Activated CD8-positive, alpha-beta T cell treated with anti-CD3 and anti-CD28 coated beads, Interleukin-2, amount 10 ng/mL, durations not matched to agents 7 days and 5 days (primary cell): Measurements from ENCODE around the gene MXD1. TPM values are rescaled to one million over a fixed set of nuclear protein-coding genes. Genes with fewer than 3 reads are reported as not detected.
"Not testable (repeated sequence)": the region's sequence is repeated elsewhere in the genome, so short reads cannot be mapped to it uniquely, and the experiment has no call there.

Experiments
- ATAC-seq: fragments of 150-1000 bp; cut with Tn5 transposase; one replicate; pipeline ENCODE4 v1.10.0; 2021; ENCODE audit warnings: moderate library complexity
- CTCF ChIA-PET: fragments of 350-600 bp; sonication (Branson Sonifier 250); formaldehyde crosslinking; loops from one replicate; lab custom pipeline; 2021; ENCODE audit warnings: antibody characterized with exemption; lab: Charles Lee
- POLR2A ChIA-PET: fragments of 350-600 bp; sonication (Branson Sonifier 250); formaldehyde crosslinking; loops from one replicate; lab custom pipeline; 2021; ENCODE audit warnings: antibody characterized with exemption; lab: Charles Lee
- DNase-seq: peaks from one replicate; pipeline ENCODE4 v3.0.0-alpha.2; 2020
- H3K27ac Mint-ChIP-seq: one replicate; pipeline ENCODE4 v1.8.0; 2021; ENCODE audit warnings: mild to moderate bottlenecking, mixed read lengths
- H3K27me3 Mint-ChIP-seq: one replicate; pipeline ENCODE4 v1.8.0; 2021; ENCODE audit warnings: low read depth, mixed read lengths
- H3K36me3 Mint-ChIP-seq: one replicate; pipeline ENCODE4 v1.8.0; 2021; ENCODE audit warnings: low read depth, mixed read lengths
- H3K4me1 Mint-ChIP-seq: one replicate; pipeline ENCODE4 v1.8.0; 2021; ENCODE audit warnings: low read depth, mixed read lengths
- H3K4me3 Mint-ChIP-seq: one replicate; pipeline ENCODE4 v1.8.0; 2021; ENCODE audit warnings: mild to moderate bottlenecking, mixed read lengths
- H3K9me3 Mint-ChIP-seq: one replicate; pipeline ENCODE4 v1.8.0; 2022; ENCODE audit warnings: mixed read lengths; ENCODE audit not compliant: insufficient read depth
- total RNA-seq, 2 experiments: library from RNA; stranded (reverse); gene quantifications; one replicate each; pipeline ENCODE4 v1.2.3, GENCODE V29; 2021

The MXD1 gene, protein sequence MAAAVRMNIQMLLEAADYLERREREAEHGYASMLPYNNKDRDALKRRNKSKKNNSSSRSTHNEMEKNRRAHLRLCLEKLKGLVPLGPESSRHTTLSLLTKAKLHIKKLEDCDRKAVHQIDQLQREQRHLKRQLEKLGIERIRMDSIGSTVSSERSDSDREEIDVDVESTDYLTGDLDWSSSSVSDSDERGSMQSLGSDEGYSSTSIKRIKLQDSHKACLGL
- total RNA-seq: 10 to 100 TPM in 1 of 2 experiments, 1 to 10 TPM in 1; 7.7 to 10.2 TPM

DNA sequence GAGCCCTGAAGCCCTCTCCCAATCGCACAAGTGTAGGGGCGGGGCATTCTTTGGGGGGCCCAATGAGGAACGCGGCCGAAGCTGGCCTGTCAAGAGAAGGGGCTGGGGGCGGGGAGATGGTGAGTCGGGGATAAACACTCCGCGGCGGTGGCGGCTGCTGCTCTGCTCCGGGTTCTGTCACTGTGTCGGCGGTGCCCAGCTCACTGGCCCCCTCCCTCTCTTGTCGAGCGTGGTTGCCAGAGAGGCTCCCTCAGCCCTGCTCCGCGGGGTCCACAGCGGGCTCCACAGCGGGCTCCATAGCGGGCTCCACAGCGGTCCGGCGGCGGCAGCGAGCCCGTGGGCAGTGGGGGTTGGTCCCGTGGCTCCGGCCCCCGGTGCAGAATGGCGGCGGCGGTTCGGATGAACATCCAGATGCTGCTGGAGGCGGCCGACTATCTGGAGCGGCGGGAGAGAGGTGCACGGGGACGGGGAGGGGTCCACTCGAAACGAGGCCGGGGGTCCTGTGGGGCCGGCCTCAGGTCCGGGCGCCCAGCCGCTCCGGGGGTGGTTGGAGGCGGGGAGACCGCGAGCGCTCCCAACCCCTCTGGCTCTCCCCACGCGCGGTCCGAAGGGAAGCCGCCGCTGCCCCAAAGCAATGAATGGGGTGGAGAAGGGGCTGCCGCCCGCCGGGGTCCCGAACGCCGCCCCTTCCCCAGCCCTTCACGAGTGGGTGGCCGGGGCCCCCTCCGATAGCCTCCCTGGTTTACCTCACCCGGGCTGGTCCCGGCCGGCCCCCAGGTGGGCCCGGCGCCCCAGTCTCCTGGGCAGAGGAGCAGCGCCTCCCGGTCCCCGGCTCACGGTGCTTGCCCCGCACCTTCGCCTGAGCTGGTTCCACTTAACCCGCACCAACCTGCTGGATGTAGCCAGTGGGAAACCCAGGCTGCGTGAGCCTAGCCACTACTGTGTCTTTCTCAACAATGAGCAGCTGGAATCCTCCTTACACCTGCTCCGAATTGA, at the start of gene MXD1:
TSS of gene MXD1 (plus strand) at position 160 of the 996 bp plus-strand sequence. CDS start at position 382, 222 bp downstream.
- Mint-ChIP-seq H3K4me1 (peaks cover 42% of the 10 kb centered on the region), H3K4me3 (peak within 1 kb of the TSS; percentile 84), H3K27ac (peak within 1 kb of the TSS; percentile 87), H3K27me3 (no peaks in the 10 kb centered on the region), H3K36me3 (peaks cover 26% of the 10 kb centered on the region), H3K9me3 (no peaks in the 10 kb centered on the region)
- ChIA-PET CTCF (interaction anchor here (0.6 to 6.5 kb wide), 33 partner anchors 8 to 388 kb away, joined by 3 to 142 read pairs (median 5); partner anchors contain the start of genes C2orf42, FAM136A, PCYOX1 and SNRNP27), POLR2A (interaction anchor here (0.6 to 4.2 kb wide), 33 partner anchors 9 to 378 kb away, joined by 3 to 44 read pairs (median 5); partner anchors contain the start of genes C2orf42, PCBP1, PCYOX1 and SNRNP27)
- ATAC-seq (no peak), DNase-seq (peak; percentile 30)

DNA sequence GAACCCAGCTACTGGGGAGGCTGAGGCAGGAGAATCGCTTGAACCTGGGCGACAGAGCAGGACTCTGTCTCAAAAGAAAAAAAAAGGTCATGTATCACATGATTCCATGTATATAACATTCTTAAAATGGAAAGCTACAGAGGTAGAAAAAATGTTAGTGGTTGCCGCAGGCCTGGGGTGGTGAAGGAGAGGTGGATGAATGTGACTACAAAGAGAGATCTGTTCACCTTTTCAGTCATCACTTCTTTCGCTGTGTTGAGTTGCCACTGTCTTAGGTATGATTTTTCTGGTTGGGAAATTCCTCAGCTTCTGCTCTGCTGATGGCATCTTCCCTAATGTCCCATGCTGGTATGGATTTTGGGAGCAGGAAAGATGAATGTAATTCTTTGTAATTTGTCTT, 26.5 kb upstream of the MXD1 start:
- no peak for DNase-seq
- no peak for ATAC-seq
- peaks cover 8% of the 10 kb centered on the region for H3K4me1 Mint-ChIP-seq
- no peaks in the 10 kb centered on the region for H3K27me3 Mint-ChIP-seq
- CTCF ChIA-PET: interaction anchor here (0.6 to 1.7 kb wide), 3 partner anchors 41 to 182 kb away, joined by 3 to 7 read pairs (median 3); no protein-coding TSS in a partner anchor
- POLR2A ChIA-PET: interaction anchor here (0.5 kb wide), 1 partner anchor 23 kb away, joined by 3 read pairs; no protein-coding TSS in a partner anchor
- no peak overlapping the region for H3K4me3 Mint-ChIP-seq
- no peaks in the 10 kb centered on the region for H3K9me3 Mint-ChIP-seq
- H3K36me3 Mint-ChIP-seq: peaks cover 2% of the 10 kb centered on the region
- no peak overlapping the region for H3K27ac Mint-ChIP-seq

DNA sequence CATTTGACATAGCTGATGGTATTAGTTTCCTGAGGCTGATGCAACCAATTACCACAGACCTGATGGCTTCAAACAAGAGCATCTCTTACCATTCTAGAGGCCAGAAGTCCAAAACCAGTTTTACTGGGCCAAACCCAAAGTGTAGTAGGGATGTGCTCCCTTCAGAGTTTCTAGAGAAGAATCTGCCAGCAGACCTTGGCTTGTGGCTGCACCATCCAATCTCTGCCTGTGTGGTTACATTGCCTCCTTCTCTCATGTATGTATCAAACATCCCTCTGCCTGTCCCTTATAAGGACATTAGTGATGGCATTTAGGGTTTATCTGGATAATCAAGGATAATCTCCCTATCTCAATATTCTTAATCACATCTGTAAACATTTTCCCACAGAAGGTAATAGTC, 25.6 kb upstream of the MXD1 start:
- CTCF ChIA-PET: interaction anchor here (0.7 to 1.7 kb wide), 2 partner anchors 182 to 337 kb away, joined by 3 read pairs; no protein-coding TSS in a partner anchor
- Mint-ChIP-seq H3K9me3 (no peaks in the 10 kb centered on the region), H3K4me3 (no peak overlapping the region), H3K4me1 (peaks cover 15% of the 10 kb centered on the region), H3K27me3 (no peaks in the 10 kb centered on the region), H3K27ac (no peak overlapping the region), H3K36me3 (peaks cover 4% of the 10 kb centered on the region)
- POLR2A ChIA-PET: no interaction called here
- ATAC-seq: no peak
- no peak for DNase-seq

DNA sequence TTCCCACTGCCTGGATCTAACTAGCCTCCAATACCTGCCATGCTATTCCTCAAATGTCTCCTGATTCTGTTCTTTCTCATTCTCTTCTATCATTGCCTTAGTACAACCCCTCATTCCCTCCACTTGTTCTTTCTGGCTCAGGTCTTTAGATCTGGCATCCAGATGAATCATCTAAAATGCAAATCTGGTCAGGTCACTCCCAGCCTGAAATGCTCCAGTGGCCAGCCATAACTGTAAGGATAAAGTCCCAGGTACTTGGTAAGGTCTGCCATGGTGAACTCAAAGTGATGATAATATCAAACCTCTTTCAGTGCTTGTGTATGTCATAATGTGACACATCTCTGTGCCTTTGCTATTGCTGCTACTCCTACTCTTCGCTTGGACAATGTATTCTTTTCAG, 24.0 kb upstream of the MXD1 start:
- Mint-ChIP-seq H3K27ac (no peak overlapping the region), H3K9me3 (no peaks in the 10 kb centered on the region), H3K4me1 (peaks cover 29% of the 10 kb centered on the region), H3K4me3 (no peak overlapping the region), H3K27me3 (no peaks in the 10 kb centered on the region), H3K36me3 (peaks cover 12% of the 10 kb centered on the region)
- ChIA-PET POLR2A (no interaction called here), CTCF (interaction anchor here (0.8 kb wide), 1 partner anchor 166 kb away, joined by 4 read pairs; no protein-coding TSS in a partner anchor)
- ATAC-seq: no peak
- DNase-seq: no peak

- peaks cover 38% of the 10 kb centered on the region for H3K4me1 Mint-ChIP-seq
- not testable (repeated sequence) for ATAC-seq, H3K9me3 Mint-ChIP-seq, H3K27me3 Mint-ChIP-seq, DNase-seq
- peak overlapping the region; percentile 98 for H3K4me3 Mint-ChIP-seq
- ChIA-PET POLR2A (interaction anchor here (0.6 to 2.3 kb wide), 7 partner anchors 64 to 1104 kb away, joined by 4 to 8 read pairs (median 4); partner anchors contain the start of gene C2orf42), CTCF (interaction anchor here (0.8 to 3.7 kb wide), 8 partner anchors 9 to 251 kb away, joined by 3 to 20 read pairs (median 4); partner anchors contain the start of gene MXD1)
- H3K27ac Mint-ChIP-seq: peak overlapping the region; percentile 95
- peaks cover 27% of the 10 kb centered on the region for H3K36me3 Mint-ChIP-seq
Observed at GRCh38 chr2:69892838-69893424, 22.0 kb upstream of the MXD1 start.

DNA sequence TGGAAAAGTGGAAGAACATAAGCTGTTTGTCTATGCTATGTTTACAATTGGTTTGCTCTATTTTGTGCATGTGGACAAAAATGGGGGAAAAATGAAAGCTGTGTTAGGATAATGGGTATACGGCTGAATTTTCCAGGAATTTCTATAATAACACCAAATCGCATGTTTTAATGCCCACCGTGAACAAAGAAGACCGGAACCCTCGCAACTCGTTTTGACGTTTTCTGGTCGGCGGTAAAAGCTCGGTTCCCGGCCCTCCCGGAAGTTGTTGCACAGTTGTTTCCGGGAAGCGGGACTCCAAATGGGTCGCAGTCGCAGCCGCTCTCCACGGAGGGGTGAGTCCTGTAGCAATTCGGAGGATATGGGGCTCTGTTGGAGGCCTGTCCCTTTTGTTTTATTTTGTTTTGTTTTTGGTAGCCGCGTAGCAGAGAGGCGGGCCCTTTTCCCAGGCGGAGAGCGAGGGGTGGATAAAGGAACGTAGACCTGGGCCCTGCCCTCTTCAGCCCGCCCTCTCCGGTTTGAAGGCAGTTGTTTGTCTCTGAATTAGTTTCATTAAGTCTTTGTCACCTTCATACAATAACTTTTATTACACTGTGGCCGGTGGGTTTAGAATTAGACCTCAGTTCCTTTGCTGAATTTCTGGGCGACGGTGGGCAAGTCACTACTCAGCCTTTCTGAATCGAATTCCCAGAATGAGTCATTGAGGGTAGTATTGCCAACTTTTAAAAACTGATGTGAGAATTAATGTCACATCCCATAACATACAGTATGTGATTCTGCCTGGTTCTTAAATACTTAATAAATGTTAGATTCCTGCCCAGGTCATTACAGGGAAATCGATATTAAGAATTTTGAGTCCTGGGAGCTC, 21.0 kb upstream of the MXD1 start, which contains the start of gene SNRNP27:
TSS of gene SNRNP27 (plus strand) at position 273 of the 868 bp plus-strand sequence. CDS start at position 302, 29 bp downstream.
- Mint-ChIP-seq H3K27ac (peak within 1 kb of the TSS; percentile 95), H3K4me3 (peak within 1 kb of the TSS; percentile 98), H3K36me3 (peaks cover 32% of the 10 kb centered on the region), H3K27me3 (no peaks in the 10 kb centered on the region), H3K4me1 (peaks cover 42% of the 10 kb centered on the region), H3K9me3 (no peaks in the 10 kb centered on the region)
- POLR2A ChIA-PET: interaction anchor here (0.6 to 2.3 kb wide), 8 partner anchors 21 to 400 kb away, joined by 3 to 8 read pairs (median 4); partner anchors contain the start of genes C2orf42 and MXD1
- peak; percentile 95 for ATAC-seq
- CTCF ChIA-PET: interaction anchor here (0.8 to 3.7 kb wide), 11 partner anchors 14 to 250 kb away, joined by 3 to 20 read pairs (median 4); partner anchors contain the start of gene MXD1
- peak; percentile 87 for DNase-seq

GRCh38 chr2:69894737-69895136, 20.2 kb upstream of the MXD1 start:
- POLR2A ChIA-PET: interaction anchor here (1.2 to 2.3 kb wide), 5 partner anchors 20 to 296 kb away, joined by 4 to 8 read pairs (median 5); partner anchors contain the start of genes C2orf42 and MXD1
- H3K36me3 Mint-ChIP-seq: peaks cover 35% of the 10 kb centered on the region
- H3K4me1 Mint-ChIP-seq: peaks cover 42% of the 10 kb centered on the region
- DNase-seq, H3K27me3 Mint-ChIP-seq, H3K9me3 Mint-ChIP-seq, ATAC-seq: not testable (repeated sequence)
- peak overlapping the region; percentile 15 for H3K27ac Mint-ChIP-seq
- CTCF ChIA-PET: interaction anchor here (1.4 to 3.7 kb wide), 6 partner anchors 13 to 248 kb away, joined by 4 to 20 read pairs (median 4); partner anchors contain the start of gene MXD1
- H3K4me3 Mint-ChIP-seq: peak overlapping the region; percentile 98

DNA sequence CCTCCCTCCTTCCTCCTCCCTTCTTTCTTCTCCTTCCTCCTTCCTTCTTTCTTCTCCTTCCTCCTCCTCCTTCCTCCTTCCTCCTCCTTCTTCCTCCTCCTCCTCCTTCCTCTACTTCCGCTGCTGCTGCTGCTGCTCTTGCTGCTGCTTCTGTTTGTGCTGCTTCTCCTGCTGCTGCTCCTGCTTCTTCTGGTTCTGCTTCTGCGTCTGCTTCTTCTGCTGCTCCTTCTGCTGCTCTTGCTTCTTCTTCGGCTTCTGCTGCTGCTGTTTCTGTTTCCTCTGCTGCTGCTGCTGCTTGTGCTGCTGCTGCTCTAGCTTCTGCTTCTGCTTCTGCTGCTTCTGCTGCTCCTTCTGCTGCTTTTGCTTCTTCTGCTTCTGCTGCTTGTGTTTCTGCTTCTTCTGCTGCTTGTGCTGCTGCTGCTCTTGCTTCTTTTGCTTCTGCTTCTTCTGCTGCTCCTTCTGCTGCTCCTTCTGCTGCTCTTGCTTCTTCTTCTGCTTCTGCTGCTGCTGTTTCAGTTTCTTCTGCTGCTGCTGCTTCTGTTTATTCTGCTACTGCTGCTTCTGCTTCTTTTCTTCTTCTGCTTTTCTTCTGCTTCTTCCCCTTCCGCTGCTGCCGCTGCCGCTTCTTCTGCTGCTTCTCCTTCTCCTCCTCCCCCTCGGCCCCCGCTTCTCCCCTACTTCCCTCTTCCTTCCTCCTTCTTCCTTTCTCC, 12.5 kb upstream of the MXD1 start:
- Mint-ChIP-seq H3K27ac (peak overlapping the region; percentile 90), H3K4me1 (peaks cover 41% of the 10 kb centered on the region), H3K27me3 (no peaks in the 10 kb centered on the region), H3K4me3 (peak overlapping the region; percentile 68), H3K9me3 (no peaks in the 10 kb centered on the region), H3K36me3 (peaks cover 64% of the 10 kb centered on the region)
- peak; percentile 32 for DNase-seq
- ChIA-PET CTCF (interaction anchor here (0.7 to 3.6 kb wide), 11 partner anchors 8 to 400 kb away, joined by 3 to 13 read pairs (median 3); partner anchors contain the start of genes C2orf42 and MXD1), POLR2A (interaction anchor here (0.7 to 2.2 kb wide), 3 partner anchors 12 to 391 kb away, joined by 4 to 8 read pairs (median 7); partner anchors contain the start of genes MXD1 and SNRPG)
- peak; percentile 62 for ATAC-seq

DNA sequence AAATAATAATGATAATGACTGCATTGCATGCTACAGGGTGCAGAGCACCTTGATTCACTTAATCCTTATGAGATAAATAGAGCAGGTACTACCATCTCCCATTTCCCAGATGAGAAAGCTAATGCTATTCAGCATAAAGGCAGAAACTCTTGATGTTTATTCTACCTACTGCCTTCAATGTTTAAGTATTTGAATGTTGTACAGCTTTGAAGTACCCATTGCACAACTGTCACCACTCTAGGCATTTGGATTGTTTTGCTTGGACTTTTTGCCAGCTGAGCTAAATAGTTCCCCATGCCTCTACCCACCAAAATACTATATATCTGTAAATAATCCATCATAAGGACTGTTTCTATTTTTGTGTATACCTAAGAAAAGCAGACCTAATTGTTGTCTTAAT, 7.7 kb upstream of the MXD1 start:
- Mint-ChIP-seq H3K36me3 (peaks cover 42% of the 10 kb centered on the region), H3K27ac (no peak overlapping the region), H3K27me3 (no peaks in the 10 kb centered on the region), H3K9me3 (no peaks in the 10 kb centered on the region), H3K4me1 (peaks cover 19% of the 10 kb centered on the region), H3K4me3 (no peak overlapping the region)
- CTCF ChIA-PET: interaction anchor here (1.4 to 1.9 kb wide), 2 partner anchors 13 to 182 kb away, joined by 4 to 7 read pairs; partner anchors contain the start of gene SNRNP27
- ATAC-seq: no peak
- POLR2A ChIA-PET: no interaction called here
- no peak for DNase-seq
